ENCODE results near the gene SYT7. TPM values are rescaled to one million over a fixed set of nuclear protein-coding genes. Genes with fewer than 3 reads are reported as not detected.

The SYT7 gene
- total and polyA plus RNA-seq, 2 of the 8 experiments (the other 6 are each of a cell fraction or from before 2014, with no cell fraction given): 9.6 to 10.5 TPM

DNA sequence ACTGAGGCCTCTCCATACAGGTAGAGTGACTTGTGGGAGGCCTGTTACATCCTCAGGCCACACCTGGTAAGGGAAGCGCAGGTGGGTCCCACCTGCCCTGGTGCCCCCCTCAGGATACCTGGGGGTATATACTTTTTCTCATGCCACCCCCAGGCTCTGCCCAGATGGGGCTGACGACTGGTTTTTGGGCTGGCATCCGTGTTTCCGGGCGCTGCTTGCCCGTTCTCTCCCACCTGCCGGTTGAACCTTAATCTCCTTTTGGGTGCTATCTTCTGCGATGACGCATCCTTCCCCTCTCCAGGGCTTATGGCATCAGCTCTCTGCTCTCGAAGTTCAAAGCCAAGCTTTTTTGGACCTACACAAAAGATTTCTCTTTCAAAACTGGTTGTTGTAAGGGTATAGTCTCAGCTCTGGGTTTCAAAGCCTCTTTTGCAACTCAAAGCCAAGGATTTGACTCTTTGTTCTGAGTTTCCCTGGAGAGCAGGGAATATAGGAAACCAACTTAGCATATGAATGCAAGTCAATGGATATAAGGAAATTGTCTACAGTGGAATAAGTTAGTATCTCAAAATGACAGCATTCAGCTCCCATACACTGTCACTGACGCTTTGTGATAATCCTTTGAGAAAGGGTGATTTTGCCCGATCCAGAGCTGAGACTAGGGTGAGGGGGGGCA, 80.9 kb downstream of the SYT7 start (continued):
- TF ChIP-seq TCF12 (IDR thresholded peaks at IDR 0.05; ENCODE audit: low read depth, low read length) (no peak), EZH2 (IDR thresholded peaks at IDR 0.05; ENCODE audit: low read depth, low read length, severe bottlenecking) (no peak), RFX5 (IDR thresholded peaks at IDR 0.05; ENCODE audit: borderline replicate concordance, low read depth, low read length) (no peak), TAF1 (IDR thresholded peaks at IDR 0.05; ENCODE audit: low read depth, low read length) (no peak), CBX5 (IDR thresholded peaks at IDR 0.05; ENCODE audit: low read depth, low read length) (no peak), SP4 (IDR thresholded peaks at IDR 0.05; ENCODE audit: low read length) (no peak), BRCA1 (IDR thresholded peaks at IDR 0.05; ENCODE audit: low read depth, low read length) (no peak), CEBPB (IDR thresholded peaks at IDR 0.05; ENCODE audit: low read depth, low read length) (peak; percentile 39; the same call in 1 of the 2 replicates), FOSL1 (IDR thresholded peaks at IDR 0.05; ENCODE audit: insufficient read depth, low read depth, low read length) (no peak), CTBP2 (IDR thresholded peaks at IDR 0.05; ENCODE audit: borderline replicate concordance, insufficient read depth, insufficient read length, low read length) (peak; percentile 72), SRF (IDR thresholded peaks at IDR 0.05; ENCODE audit: low read depth, low read length) (no peak), GABPA (IDR thresholded peaks at IDR 0.05; ENCODE audit: borderline replicate concordance, insufficient read depth, low read length) (no peak), CHD2 (IDR thresholded peaks at IDR 0.05; ENCODE audit: low read length) (no peak), EGR1 (IDR thresholded peaks at IDR 0.05; ENCODE audit: borderline replicate concordance, low read depth, low read length) (no peak), POU5F1 (IDR thresholded peaks at IDR 0.05; ENCODE audit: low read depth, low read length) (peak; percentile 77), BACH1 (IDR thresholded peaks at IDR 0.05; ENCODE audit: low read length) (no peak), ZNF274 (IDR thresholded peaks at IDR 0.05; ENCODE audit: borderline replicate concordance, extremely low read depth, low read length) (no peak), PHF8 (conservative IDR thresholded peaks at IDR 0.05; ENCODE audit: low read depth, low read length) (no peak), SP2 (IDR thresholded peaks at IDR 0.05; ENCODE audit: low read length) (no peak), KDM4A (IDR thresholded peaks at IDR 0.05; ENCODE audit: low read depth, low read length, severe bottlenecking) (no peak)
- TF ChIP-seq, protein P1, sequence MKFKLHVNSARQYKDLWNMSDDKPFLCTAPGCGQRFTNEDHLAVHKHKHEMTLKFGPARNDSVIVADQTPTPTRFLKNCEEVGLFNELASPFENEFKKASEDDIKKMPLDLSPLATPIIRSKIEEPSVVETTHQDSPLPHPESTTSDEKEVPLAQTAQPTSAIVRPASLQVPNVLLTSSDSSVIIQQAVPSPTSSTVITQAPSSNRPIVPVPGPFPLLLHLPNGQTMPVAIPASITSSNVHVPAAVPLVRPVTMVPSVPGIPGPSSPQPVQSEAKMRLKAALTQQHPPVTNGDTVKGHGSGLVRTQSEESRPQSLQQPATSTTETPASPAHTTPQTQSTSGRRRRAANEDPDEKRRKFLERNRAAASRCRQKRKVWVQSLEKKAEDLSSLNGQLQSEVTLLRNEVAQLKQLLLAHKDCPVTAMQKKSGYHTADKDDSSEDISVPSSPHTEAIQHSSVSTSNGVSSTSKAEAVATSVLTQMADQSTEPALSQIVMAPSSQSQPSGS (IDR thresholded peaks at IDR 0.05; ENCODE audit: low read length): 0 out of 2 replicates have a peak, but pooled peaks have one; percentile 40
- TF ChIP-seq, protein P2, sequence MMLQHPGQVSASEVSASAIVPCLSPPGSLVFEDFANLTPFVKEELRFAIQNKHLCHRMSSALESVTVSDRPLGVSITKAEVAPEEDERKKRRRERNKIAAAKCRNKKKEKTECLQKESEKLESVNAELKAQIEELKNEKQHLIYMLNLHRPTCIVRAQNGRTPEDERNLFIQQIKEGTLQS (IDR thresholded peaks at IDR 0.05; ENCODE audit: insufficient read depth, low read depth, low read length): no peak
- TF ChIP-seq, protein P3, sequence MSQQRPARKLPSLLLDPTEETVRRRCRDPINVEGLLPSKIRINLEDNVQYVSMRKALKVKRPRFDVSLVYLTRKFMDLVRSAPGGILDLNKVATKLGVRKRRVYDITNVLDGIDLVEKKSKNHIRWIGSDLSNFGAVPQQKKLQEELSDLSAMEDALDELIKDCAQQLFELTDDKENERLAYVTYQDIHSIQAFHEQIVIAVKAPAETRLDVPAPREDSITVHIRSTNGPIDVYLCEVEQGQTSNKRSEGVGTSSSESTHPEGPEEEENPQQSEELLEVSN (IDR thresholded peaks at IDR 0.05): peak; percentile 62; the same call in 1 of the 2 replicates

Measured in H1 (cell line).